GM23338 (cell line): ENCODE data around the gene FOXA2. TPM values are rescaled to one million over a fixed set of nuclear protein-coding genes. Genes with fewer than 3 reads are reported as not detected.

Experiments used
- ATAC-seq: fragments of 200-7000 bp; cut with Tn5 transposase; 3 replicates; pipeline ENCODE4 v1.9.1; 2020
- DNase-seq: peaks from one replicate; pipeline ENCODE4 v3.0.0-alpha.2; 2015; ENCODE audit warnings: low spot score
- H2AFZ ChIP-seq: fragments of 200-600 bp; sonication (generic); 2 replicates; pipeline ENCODE4 v1.8.0; 2016; ENCODE audit warnings: antibody characterized with exemption, mild to moderate bottlenecking, moderate library complexity
- H3F3A ChIP-seq: fragments of 200-600 bp; sonication (generic); replicated peaks from 2 replicates; pipeline ENCODE4 v1.8.0; 2017; ENCODE audit warnings: antibody characterized with exemption, mixed run types, low read depth
- H3K27ac ChIP-seq: fragments of 200-600 bp; sonication (generic); 2 replicates; pipeline ENCODE4 v1.6.1; 2016; ENCODE audit warnings: low read depth
- H3K27me3 ChIP-seq: fragments of 200-600 bp; sonication (generic); 2 replicates; pipeline ENCODE4 v1.8.0; 2016; ENCODE audit warnings: mild to moderate bottlenecking, mixed run types, moderate library complexity; ENCODE audit not compliant: insufficient read depth
- H3K36me3 ChIP-seq: fragments of 200-600 bp; sonication (generic); 2 replicates; pipeline ENCODE4 v1.8.0; 2016; ENCODE audit warnings: mild to moderate bottlenecking; ENCODE audit not compliant: insufficient read depth
- H3K4me1 ChIP-seq: fragments of 200-600 bp; sonication (generic); 2 replicates; pipeline ENCODE4 v1.8.0; 2016; ENCODE audit warnings: mild to moderate bottlenecking, moderate library complexity; ENCODE audit not compliant: insufficient read depth
- H3K4me2 ChIP-seq: fragments of 200-600 bp; sonication (generic); 2 replicates; pipeline ENCODE4 v1.7.1; 2017; ENCODE audit warnings: mixed run types
- H3K4me3 ChIP-seq: fragments of 200-600 bp; sonication (generic); 2 replicates; pipeline ENCODE4 v1.6.1; 2016; ENCODE audit warnings: mixed run types
- H3K79me2 ChIP-seq: fragments of 200-600 bp; sonication (generic); replicated peaks from 2 replicates; pipeline ENCODE4 v1.8.0; 2017; ENCODE audit warnings: mild to moderate bottlenecking; ENCODE audit not compliant: insufficient read depth
- H3K9me2 ChIP-seq: fragments of 200-600 bp; sonication (generic); 2 replicates; pipeline ENCODE4 v1.8.0; 2017; ENCODE audit not compliant: insufficient read depth
- H4K20me1 ChIP-seq: fragments of 200-600 bp; sonication (generic); replicated peaks from 2 replicates; pipeline ENCODE4 v1.8.0; 2017; ENCODE audit warnings: mild to moderate bottlenecking; ENCODE audit not compliant: insufficient read depth
- H3K27ac Mint-ChIP-seq: 2 replicates; pipeline ENCODE4 v1.8.0; 2020; ENCODE audit warnings: inconsistent platforms, mild to moderate bottlenecking, moderate library complexity, mixed read lengths
- H3K27me3 Mint-ChIP-seq: 3 replicates; pipeline ENCODE4 v1.8.0; 2022; ENCODE audit warnings: low read depth, mild to moderate bottlenecking, moderate library complexity, mixed read lengths, inconsistent platforms; ENCODE audit not compliant: insufficient read depth, poor library complexity
- H3K36me3 Mint-ChIP-seq: 3 replicates; pipeline ENCODE4 v1.8.0; 2021; ENCODE audit warnings: low read depth, mild to moderate bottlenecking, inconsistent platforms, moderate library complexity, mixed read lengths
- H3K4me1 Mint-ChIP-seq: 3 replicates; pipeline ENCODE4 v1.8.0; 2020; ENCODE audit warnings: mild to moderate bottlenecking, inconsistent platforms, mixed read lengths
- H3K4me3 Mint-ChIP-seq: 3 replicates; pipeline ENCODE4 v1.8.0; 2021; ENCODE audit warnings: moderate library complexity, mild to moderate bottlenecking, inconsistent platforms, mixed read lengths
- H3K9me3 Mint-ChIP-seq: 3 replicates; pipeline ENCODE4 v1.8.0; 2020; ENCODE audit warnings: moderate library complexity, mild to moderate bottlenecking, inconsistent platforms, mixed read lengths
- CREB1 ChIP-seq: fragments of 250-450 bp; sonication (Bioruptor Pico); IDR thresholded peaks from 2 replicates; pipeline ENCODE4 v1.5.0; 2020; ENCODE audit warnings: low read depth, mild to moderate bottlenecking, moderate library complexity
- EZH2phosphoT487 ChIP-seq: fragments of 200-600 bp; sonication (generic); IDR thresholded peaks from one replicate; pipeline ENCODE4 v1.8.1; 2018; ENCODE audit warnings: antibody characterized with exemption; ENCODE audit not compliant: unreplicated experiment
- NANOG ChIP-seq: IDR thresholded peaks from 2 replicates; pipeline ENCODE4 v1.6.1; 2016; ENCODE audit warnings: antibody characterized with exemption, borderline replicate concordance
- ZNF114 ChIP-seq: fragments of 250-450 bp; sonication (Bioruptor Pico); IDR thresholded peaks from 2 replicates; pipeline ENCODE4 v1.5.0; 2020; ENCODE audit warnings: mild to moderate bottlenecking, moderate library complexity
- ZNF331 ChIP-seq: fragments of 250-450 bp; sonication (Bioruptor Pico); IDR thresholded peaks from 2 replicates; pipeline ENCODE4 v1.5.0; 2020; ENCODE audit warnings: low read depth, mild to moderate bottlenecking, moderate library complexity
- polyA plus RNA-seq: library from polyadenylated mRNA; unstranded; fragments of >200 nt; fragmentation: Nextera tagmentation; extraction: Ambion mirVana; gene quantifications from 2 replicates; pipeline ENCODE4 v1.2.1, GENCODE V29; 2016
- total RNA-seq: library from RNA; depleted of rRNA; stranded (reverse); fragments of >200 nt; shearing (Covaris generic); gene quantifications from 2 replicates; pipeline ENCODE4 v1.2.3, GENCODE V29; 2014
- TF ChIP-seq, protein P1 (sequence below), 2 experiments: fragments of 200-600 bp in 1 of 2; sonication (generic) in 1 of 2; conservative IDR thresholded peaks; 2 replicates each; pipeline versions ENCODE4 v1.5.1 to v1.6.1; 2016 to 2017; ENCODE audit warnings: antibody characterized with exemption in 2 of 2, low read depth in 2 of 2, mild to moderate bottlenecking in 2 of 2, moderate library complexity in 1 of 2
- TF ChIP-seq, protein P2 (sequence below): IDR thresholded peaks from one replicate; pipeline ENCODE4 v1.6.1; 2018; ENCODE audit warnings: antibody characterized with exemption; ENCODE audit not compliant: unreplicated experiment
- TF ChIP-seq, protein P3 (sequence below): fragments of 250-450 bp; sonication (Bioruptor Pico); IDR thresholded peaks from 2 replicates; pipeline ENCODE4 v1.5.0; 2020; ENCODE audit warnings: mild to moderate bottlenecking, moderate library complexity
- TF ChIP-seq, protein P4 (sequence below): IDR thresholded peaks from 2 replicates; pipeline ENCODE4 v1.6.1; 2016; ENCODE audit warnings: antibody characterized with exemption

The FOXA2 gene
- total and polyA plus RNA-seq, 2 experiments from 2014 or later, result not detected

DNA sequence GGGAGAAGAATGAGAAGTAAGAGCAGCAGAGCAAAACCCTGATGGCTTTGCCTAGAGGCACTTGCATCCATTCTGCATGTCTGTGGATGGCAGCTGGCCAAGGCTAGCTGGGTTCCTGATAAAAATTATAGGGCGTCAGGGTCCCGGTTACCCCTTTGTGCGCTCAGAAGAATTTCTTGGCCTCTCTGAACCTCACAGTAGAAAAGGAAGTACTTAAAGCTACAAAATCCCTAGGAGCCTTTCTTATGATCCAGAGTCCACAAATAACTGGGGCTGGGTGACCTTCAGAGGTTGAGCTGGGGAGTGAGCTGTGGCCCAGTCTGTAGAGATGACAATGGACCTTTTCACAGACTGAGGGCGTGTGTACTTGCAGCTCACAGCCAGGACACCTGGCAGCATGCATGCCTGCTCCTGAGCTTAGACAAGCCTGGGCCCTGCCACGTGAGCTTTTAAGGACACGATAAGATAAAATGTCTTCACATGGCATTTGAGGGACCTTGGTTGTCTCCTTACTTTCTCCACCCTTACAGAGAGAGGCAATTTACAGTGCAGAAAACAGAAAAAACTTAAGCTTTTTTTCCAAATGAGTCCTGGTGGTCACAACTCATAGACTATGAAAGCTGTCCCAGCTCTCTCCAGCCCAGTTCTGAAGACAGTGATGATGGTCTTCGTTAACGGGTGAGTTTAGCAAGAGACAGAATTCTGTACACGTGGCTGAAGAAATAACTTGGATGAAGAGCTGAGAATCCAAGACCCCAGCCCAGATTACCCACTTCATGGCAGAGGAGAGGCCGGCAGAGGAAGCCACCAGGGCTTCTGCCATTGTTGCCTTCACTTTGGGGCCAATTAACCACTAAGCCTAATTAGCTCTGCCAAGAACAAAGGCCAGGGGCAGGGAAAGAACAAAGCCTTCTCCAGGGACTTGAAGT lies 50.3 kb downstream of the FOXA2 start:
- DNase-seq (no peak), ATAC-seq (no peak)
- Histone ChIP-seq H3K4me3 (no peak overlapping the region), H3K4me2 (no peak overlapping the region), H3F3A (no peaks in the 10 kb centered on the region), H3K9me2 (peaks cover 25% of the 10 kb centered on the region), H3K27me3 (no peaks in the 10 kb centered on the region), H4K20me1 (no peaks in the 10 kb centered on the region), H3K4me1 (peaks cover 23% of the 10 kb centered on the region), H2AFZ (no peak overlapping the region), H3K79me2 (no peaks in the 10 kb centered on the region), H3K36me3 (no peaks in the 10 kb centered on the region), H3K27ac (no peak overlapping the region)
- no peak overlapping the region for H3K4me3 Mint-ChIP-seq
- H3K27ac Mint-ChIP-seq, result no peak overlapping the region
- H3K4me1 Mint-ChIP-seq, result peaks cover 32% of the 10 kb centered on the region
- H3K27me3 Mint-ChIP-seq, result peaks cover 13% of the 10 kb centered on the region
- peaks cover 3% of the 10 kb centered on the region; the same call in 1 of the 3 replicates for H3K36me3 Mint-ChIP-seq
- TF ChIP-seq CREB1 (CRISPR knock-in tag) (no peak), NANOG (no peak), ZNF331 (no peak), EZH2phosphoT487 (no peak), ZNF114 (CRISPR knock-in tag) (no peak)
- TF ChIP-seq, protein P1, sequence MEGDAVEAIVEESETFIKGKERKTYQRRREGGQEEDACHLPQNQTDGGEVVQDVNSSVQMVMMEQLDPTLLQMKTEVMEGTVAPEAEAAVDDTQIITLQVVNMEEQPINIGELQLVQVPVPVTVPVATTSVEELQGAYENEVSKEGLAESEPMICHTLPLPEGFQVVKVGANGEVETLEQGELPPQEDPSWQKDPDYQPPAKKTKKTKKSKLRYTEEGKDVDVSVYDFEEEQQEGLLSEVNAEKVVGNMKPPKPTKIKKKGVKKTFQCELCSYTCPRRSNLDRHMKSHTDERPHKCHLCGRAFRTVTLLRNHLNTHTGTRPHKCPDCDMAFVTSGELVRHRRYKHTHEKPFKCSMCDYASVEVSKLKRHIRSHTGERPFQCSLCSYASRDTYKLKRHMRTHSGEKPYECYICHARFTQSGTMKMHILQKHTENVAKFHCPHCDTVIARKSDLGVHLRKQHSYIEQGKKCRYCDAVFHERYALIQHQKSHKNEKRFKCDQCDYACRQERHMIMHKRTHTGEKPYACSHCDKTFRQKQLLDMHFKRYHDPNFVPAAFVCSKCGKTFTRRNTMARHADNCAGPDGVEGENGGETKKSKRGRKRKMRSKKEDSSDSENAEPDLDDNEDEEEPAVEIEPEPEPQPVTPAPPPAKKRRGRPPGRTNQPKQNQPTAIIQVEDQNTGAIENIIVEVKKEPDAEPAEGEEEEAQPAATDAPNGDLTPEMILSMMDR (conservative IDR thresholded peaks at IDR 0.05; ENCODE audit: low read depth in 2 of 2), result no peak
- TF ChIP-seq, protein P2, sequence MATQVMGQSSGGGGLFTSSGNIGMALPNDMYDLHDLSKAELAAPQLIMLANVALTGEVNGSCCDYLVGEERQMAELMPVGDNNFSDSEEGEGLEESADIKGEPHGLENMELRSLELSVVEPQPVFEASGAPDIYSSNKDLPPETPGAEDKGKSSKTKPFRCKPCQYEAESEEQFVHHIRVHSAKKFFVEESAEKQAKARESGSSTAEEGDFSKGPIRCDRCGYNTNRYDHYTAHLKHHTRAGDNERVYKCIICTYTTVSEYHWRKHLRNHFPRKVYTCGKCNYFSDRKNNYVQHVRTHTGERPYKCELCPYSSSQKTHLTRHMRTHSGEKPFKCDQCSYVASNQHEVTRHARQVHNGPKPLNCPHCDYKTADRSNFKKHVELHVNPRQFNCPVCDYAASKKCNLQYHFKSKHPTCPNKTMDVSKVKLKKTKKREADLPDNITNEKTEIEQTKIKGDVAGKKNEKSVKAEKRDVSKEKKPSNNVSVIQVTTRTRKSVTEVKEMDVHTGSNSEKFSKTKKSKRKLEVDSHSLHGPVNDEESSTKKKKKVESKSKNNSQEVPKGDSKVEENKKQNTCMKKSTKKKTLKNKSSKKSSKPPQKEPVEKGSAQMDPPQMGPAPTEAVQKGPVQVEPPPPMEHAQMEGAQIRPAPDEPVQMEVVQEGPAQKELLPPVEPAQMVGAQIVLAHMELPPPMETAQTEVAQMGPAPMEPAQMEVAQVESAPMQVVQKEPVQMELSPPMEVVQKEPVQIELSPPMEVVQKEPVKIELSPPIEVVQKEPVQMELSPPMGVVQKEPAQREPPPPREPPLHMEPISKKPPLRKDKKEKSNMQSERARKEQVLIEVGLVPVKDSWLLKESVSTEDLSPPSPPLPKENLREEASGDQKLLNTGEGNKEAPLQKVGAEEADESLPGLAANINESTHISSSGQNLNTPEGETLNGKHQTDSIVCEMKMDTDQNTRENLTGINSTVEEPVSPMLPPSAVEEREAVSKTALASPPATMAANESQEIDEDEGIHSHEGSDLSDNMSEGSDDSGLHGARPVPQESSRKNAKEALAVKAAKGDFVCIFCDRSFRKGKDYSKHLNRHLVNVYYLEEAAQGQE, result no peak
- TF ChIP-seq, protein P3, sequence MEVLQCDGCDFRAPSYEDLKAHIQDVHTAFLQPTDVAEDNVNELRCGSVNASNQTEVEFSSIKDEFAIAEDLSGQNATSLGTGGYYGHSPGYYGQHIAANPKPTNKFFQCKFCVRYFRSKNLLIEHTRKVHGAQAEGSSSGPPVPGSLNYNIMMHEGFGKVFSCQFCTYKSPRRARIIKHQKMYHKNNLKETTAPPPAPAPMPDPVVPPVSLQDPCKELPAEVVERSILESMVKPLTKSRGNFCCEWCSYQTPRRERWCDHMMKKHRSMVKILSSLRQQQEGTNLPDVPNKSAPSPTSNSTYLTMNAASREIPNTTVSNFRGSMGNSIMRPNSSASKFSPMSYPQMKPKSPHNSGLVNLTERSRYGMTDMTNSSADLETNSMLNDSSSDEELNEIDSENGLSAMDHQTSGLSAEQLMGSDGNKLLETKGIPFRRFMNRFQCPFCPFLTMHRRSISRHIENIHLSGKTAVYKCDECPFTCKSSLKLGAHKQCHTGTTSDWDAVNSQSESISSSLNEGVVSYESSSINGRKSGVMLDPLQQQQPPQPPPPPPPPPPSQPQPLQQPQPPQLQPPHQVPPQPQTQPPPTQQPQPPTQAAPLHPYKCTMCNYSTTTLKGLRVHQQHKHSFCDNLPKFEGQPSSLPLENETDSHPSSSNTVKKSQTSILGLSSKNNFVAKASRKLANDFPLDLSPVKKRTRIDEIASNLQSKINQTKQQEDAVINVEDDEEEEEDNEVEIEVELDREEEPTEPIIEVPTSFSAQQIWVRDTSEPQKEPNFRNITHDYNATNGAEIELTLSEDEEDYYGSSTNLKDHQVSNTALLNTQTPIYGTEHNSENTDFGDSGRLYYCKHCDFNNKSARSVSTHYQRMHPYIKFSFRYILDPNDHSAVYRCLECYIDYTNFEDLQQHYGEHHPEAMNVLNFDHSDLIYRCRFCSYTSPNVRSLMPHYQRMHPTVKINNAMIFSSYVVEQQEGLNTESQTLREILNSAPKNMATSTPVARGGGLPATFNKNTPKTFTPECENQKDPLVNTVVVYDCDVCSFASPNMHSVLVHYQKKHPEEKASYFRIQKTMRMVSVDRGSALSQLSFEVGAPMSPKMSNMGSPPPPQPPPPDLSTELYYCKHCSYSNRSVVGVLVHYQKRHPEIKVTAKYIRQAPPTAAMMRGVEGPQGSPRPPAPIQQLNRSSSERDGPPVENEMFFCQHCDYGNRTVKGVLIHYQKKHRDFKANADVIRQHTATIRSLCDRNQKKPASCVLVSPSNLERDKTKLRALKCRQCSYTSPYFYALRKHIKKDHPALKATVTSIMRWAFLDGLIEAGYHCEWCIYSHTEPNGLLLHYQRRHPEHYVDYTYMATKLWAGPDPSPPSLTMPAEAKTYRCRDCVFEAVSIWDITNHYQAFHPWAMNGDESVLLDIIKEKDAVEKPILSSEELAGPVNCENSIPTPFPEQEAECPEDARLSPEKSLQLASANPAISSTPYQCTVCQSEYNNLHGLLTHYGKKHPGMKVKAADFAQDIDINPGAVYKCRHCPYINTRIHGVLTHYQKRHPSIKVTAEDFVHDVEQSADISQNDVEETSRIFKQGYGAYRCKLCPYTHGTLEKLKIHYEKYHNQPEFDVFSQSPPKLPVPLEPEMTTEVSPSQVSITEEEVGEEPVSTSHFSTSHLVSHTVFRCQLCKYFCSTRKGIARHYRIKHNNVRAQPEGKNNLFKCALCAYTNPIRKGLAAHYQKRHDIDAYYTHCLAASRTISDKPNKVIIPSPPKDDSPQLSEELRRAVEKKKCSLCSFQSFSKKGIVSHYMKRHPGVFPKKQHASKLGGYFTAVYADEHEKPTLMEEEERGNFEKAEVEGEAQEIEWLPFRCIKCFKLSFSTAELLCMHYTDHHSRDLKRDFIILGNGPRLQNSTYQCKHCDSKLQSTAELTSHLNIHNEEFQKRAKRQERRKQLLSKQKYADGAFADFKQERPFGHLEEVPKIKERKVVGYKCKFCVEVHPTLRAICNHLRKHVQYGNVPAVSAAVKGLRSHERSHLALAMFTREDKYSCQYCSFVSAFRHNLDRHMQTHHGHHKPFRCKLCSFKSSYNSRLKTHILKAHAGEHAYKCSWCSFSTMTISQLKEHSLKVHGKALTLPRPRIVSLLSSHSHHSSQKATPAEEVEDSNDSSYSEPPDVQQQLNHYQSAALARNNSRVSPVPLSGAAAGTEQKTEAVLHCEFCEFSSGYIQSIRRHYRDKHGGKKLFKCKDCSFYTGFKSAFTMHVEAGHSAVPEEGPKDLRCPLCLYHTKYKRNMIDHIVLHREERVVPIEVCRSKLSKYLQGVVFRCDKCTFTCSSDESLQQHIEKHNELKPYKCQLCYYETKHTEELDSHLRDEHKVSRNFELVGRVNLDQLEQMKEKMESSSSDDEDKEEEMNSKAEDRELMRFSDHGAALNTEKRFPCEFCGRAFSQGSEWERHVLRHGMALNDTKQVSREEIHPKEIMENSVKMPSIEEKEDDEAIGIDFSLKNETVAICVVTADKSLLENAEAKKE (CRISPR knock-in tag), result no peak
- TF ChIP-seq, protein P4, sequence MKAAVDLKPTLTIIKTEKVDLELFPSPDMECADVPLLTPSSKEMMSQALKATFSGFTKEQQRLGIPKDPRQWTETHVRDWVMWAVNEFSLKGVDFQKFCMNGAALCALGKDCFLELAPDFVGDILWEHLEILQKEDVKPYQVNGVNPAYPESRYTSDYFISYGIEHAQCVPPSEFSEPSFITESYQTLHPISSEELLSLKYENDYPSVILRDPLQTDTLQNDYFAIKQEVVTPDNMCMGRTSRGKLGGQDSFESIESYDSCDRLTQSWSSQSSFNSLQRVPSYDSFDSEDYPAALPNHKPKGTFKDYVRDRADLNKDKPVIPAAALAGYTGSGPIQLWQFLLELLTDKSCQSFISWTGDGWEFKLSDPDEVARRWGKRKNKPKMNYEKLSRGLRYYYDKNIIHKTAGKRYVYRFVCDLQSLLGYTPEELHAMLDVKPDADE, result no peak
- no peaks in the 10 kb centered on the region for H3K9me3 Mint-ChIP-seq
